Kidney epithelial cell (primary cell): Measurements from ENCODE around the gene ERG. TPM values are rescaled to one million over a fixed set of nuclear protein-coding genes. Genes with fewer than 3 reads are reported as not detected.
A peak's percentile ranks its signal among the peaks of the same experiment; 100 is the strongest.

Source experiments
- DNase-seq: peaks from one replicate; pipeline ENCODE4 v3.0.0-alpha.2; 2010; ENCODE audit warnings: low read depth
- H3K27me3 ChIP-seq: 2 replicates; pipeline ENCODE4 v1.6.0; 2011; ENCODE audit warnings: low read length; ENCODE audit not compliant: control insufficient read depth, insufficient read depth
- H3K36me3 ChIP-seq: 2 replicates; pipeline ENCODE4 v1.5.1; 2011; ENCODE audit warnings: low read length; ENCODE audit not compliant: control insufficient read depth, insufficient read depth
- H3K4me3 ChIP-seq: 2 replicates; pipeline ENCODE4 v1.5.1; 2011; ENCODE audit warnings: low read depth, mild to moderate bottlenecking, control low read depth, low read length
- total RNA-seq: library from RNA; depleted of rRNA; stranded (reverse); fragments of >200 nt; gene quantifications from 2 replicates; pipeline ENCODE4 v1.2.3, GENCODE V29; 2015
- TF ChIP-seq, protein P1 (sequence below): IDR thresholded peaks from 2 replicates; pipeline ENCODE4 v1.5.1; 2011; ENCODE audit warnings: mild to moderate bottlenecking, moderate library complexity, low read length, control low read depth, inconsistent platforms; ENCODE audit not compliant: insufficient read depth, poor library complexity, severe bottlenecking

The ERG gene
- total RNA-seq, 1 donor from 2014 or later: 0.29 TPM

DNA sequence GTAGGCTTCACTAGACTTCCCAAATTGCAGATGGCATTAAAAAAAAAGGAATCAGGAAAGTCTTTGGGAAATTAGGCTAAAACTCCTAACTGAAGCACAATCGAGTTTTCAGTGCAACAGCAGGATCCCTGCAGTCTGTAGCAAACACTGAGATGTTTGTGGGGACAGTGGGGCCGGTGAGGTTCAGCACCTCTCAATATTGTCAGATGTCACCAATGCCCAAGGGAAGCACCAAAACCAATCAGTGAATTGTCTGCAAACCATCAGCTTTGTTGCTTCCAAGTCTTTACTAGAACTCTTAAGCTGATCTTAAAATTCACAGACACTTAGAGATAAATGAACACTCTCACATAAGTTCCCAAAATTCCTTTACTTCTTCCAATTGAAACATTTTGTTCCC lies 2.6 kb downstream of the ERG start:
- no peak for DNase-seq
- Histone ChIP-seq H3K27me3 (no peaks in the 10 kb centered on the region), H3K36me3 (no peaks in the 10 kb centered on the region), H3K4me3 (no peak overlapping the region)
- TF ChIP-seq, protein P1, sequence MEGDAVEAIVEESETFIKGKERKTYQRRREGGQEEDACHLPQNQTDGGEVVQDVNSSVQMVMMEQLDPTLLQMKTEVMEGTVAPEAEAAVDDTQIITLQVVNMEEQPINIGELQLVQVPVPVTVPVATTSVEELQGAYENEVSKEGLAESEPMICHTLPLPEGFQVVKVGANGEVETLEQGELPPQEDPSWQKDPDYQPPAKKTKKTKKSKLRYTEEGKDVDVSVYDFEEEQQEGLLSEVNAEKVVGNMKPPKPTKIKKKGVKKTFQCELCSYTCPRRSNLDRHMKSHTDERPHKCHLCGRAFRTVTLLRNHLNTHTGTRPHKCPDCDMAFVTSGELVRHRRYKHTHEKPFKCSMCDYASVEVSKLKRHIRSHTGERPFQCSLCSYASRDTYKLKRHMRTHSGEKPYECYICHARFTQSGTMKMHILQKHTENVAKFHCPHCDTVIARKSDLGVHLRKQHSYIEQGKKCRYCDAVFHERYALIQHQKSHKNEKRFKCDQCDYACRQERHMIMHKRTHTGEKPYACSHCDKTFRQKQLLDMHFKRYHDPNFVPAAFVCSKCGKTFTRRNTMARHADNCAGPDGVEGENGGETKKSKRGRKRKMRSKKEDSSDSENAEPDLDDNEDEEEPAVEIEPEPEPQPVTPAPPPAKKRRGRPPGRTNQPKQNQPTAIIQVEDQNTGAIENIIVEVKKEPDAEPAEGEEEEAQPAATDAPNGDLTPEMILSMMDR: no peak

GRCh38 chr21:38495242-38495641 lies 3.0 kb downstream of the ERG start:
- H3K36me3 ChIP-seq: no peaks in the 10 kb centered on the region
- H3K27me3 ChIP-seq: no peaks in the 10 kb centered on the region
- DNase-seq: no peak
- TF ChIP-seq, protein P1: no peak
- no peak overlapping the region for H3K4me3 ChIP-seq

DNA sequence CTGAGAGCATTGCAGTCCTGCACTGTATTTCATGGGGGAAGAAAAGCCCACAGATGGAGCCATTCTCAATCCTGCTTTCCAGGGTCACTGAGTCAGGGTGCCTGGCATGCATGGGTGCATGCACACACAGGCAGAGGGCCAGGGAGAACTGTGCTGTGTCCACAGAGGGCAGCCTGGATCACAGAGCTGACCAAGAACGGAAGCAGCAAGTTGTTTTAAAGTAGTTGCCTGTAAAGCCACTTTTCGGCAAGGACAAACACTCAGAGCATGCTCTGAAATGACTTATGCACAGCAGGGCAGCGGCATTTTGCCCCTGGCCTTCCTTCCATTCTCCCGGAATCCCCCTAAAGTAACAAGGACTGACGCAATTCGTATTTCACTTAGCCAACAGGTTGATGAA lies 3.6 kb downstream of the ERG start:
- no peaks in the 10 kb centered on the region for H3K27me3 ChIP-seq
- H3K4me3 ChIP-seq: no peak overlapping the region
- H3K36me3 ChIP-seq: no peaks in the 10 kb centered on the region
- peak; percentile 35 for DNase-seq
- TF ChIP-seq, protein P1: peak; percentile 22

- H3K4me3 ChIP-seq: no peak overlapping the region
- TF ChIP-seq, protein P1: no peak
- no peak for DNase-seq
- H3K27me3 ChIP-seq: no peaks in the 10 kb centered on the region
- no peaks in the 10 kb centered on the region for H3K36me3 ChIP-seq
Measured at GRCh38 chr21:38494251-38494642, 4.0 kb downstream of the ERG start.

GRCh38 chr21:38493549-38494250 lies 4.6 kb downstream of the ERG start:
- H3K4me3 ChIP-seq: no peak overlapping the region
- no peaks in the 10 kb centered on the region for H3K36me3 ChIP-seq
- TF ChIP-seq, protein P1: no peak
- no peak for DNase-seq
- no peaks in the 10 kb centered on the region for H3K27me3 ChIP-seq

DNA sequence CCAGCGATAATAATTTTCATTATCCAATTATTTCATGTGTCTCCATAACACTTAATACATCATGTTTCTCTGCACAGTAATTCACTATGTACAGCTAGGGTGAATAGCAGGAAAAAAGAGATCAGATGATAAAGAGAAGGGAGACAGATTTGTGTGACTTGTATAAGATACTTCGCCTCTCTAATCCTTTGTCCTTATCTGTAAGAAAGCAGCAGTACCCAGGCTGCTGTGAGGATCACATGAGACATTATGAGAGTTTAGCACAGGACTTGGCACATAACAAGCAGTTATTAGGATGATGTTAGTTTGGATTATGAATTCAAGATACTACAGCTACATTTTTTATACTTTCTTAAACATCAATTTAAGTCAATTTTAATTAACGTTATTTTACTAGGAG lies 6.3 kb downstream of the ERG start:
- H3K27me3 ChIP-seq: no peaks in the 10 kb centered on the region
- no peak for DNase-seq
- TF ChIP-seq, protein P1: no peak
- no peaks in the 10 kb centered on the region for H3K36me3 ChIP-seq
- H3K4me3 ChIP-seq: no peak overlapping the region
